NCI-H2029 (cell line): ENCODE results near the gene RAD51B.
A peak's percentile ranks its signal among the peaks of the same experiment; 100 is the strongest.
"Not testable (repeated sequence)": the region's sequence is repeated elsewhere in the genome, so short reads cannot be mapped to it uniquely, and the experiment has no call there.

Experiments used
- DNase-seq: peaks from one replicate; lab custom pipeline; 2025; lab: John Stamatoyannopoulos, UW

RAD51B gene

GRCh38 chr14:68753690-68754089, 934.1 kb downstream of the RAD51B start:
- no peak for DNase-seq

- DNase-seq, result no peak
Measured at GRCh38 chr14:68755016-68755353, 935.4 kb downstream of the RAD51B start.

DNA sequence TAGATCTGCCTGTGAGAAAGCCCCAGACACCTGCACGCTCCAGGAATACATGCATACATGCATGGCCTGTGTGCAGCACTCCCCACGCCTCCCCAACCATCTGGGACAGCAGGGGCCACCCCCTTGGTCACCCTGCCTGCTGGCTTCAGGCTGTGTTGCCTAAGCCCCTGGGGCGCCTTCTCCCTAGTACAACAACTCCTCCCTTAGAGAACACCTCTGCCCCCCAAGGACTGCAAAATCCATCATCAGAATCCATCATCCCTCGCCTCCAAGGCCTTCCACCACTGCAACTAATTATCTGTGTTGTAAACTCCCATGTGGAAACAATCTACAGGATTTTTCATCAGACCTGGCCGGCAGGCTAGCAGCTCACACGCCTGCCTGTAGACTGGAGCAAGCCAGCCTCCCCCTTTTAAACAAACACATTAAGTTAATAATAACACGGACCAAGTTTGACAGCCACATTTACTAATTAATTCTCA, 936.5 kb downstream of the RAD51B start:
- no peak for DNase-seq

DNA sequence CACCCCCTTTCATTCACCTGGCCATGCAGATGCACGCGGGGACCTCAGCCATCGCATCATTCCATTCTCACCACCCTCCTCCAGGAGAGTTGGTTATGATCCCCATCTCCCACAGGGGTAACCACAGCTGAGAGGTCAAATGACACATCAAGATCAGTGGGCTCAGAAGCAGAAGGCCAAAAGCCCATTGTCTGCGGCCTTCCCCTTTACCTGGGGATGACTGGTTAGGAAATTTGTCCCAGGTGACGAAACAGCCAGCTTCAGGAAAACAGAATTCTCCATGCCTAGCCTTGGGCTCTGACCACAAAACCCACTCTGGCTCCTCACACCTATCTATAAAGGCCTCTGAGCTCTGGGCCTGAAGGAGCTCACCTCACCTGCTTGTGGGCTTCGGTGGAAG, 937.2 kb downstream of the RAD51B start:
- no peak for DNase-seq

DNA sequence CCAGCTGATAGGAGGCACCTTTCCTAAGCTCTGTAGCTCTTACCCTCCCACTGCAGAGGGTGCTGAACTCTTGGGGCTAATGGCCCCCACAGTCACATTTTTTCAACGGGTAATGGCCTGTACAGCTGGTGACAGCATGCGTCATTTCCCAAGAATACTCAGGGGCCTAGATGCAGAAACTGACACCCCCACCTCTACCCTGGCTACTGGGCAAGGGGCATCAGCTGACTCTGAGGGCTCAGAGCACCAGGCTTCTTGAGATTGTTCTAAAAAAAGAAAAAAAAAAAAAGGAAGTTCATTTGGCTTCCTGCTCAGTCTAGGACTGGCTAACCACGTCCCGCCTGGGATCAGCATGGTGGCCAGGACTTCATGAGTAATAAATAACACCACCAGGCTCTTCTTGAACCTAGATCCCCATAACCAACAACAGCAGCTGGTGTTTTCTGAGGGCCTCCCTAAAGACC, 938.1 kb downstream of the RAD51B start:
- no peak for DNase-seq

- DNase-seq, result no peak
Measured at GRCh38 chr14:68758301-68758700, 938.7 kb downstream of the RAD51B start.

DNA sequence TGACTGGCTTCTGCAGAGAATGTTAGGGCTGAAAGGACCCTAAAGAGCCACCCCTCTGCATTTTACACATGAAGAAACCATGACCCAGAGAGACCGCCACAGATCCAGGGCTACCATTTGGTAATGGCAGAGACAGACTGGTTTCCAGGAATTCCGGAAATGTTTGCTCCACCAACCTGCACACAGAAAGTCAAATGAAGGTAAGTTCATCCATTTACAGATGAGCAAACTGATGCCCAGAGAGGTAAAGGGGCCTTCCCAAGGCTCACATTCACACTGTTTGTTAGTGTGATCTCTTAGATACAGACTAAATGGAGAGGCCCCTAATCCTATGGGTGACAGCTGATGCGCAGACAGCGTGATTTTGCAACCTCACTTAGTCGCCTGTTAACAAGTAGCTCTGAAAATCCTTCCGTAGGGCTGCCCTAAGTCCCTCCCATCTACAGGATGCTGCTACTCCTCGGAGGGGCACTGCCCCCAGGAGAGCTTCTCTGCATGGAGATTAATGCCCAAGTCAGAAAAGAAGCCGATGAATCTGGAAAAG, 939.5 kb downstream of the RAD51B start:
- no peak for DNase-seq

GRCh38 chr14:68759937-68760336, 940.4 kb downstream of the RAD51B start:
- DNase-seq, result no peak

DNA sequence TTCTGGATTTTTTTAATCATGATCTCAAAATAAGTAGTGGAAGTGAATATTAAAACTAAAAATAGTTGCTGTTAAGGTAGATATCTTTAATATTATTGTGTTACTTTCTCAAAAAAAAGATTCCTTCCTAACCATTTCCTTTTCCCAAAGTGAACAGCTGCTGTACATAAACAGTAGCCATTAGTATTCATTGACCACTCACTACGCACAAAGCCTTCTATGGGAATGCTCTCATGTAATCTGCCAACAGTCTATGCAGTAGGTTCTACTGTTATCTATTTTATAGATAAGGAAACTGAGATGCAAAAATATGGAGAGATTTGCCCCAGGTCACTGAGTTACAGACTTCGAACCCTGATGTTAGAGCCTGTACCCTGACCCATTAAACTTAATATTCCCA, 941.2 kb downstream of the RAD51B start:
- no peak for DNase-seq

DNA sequence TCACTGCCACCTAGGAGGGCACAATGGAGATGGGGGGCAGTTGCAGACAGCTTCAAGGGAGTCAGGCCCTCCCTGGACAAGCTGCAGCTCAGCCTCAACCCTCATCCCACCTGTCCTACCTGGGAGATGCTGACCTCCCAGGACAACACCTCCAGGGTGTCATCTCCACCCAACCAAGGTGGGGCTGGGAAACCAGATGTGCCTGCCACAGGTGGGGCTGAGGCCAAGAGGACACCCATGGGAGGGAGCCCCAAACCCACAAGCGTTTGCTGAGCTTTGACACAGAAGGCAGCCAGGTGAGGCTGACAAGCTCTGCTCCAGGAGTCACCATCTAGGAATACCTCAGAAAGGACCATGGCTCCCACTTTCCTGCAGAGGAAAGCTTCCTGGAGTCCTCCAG, 941.8 kb downstream of the RAD51B start:
- no peak for DNase-seq

DNA sequence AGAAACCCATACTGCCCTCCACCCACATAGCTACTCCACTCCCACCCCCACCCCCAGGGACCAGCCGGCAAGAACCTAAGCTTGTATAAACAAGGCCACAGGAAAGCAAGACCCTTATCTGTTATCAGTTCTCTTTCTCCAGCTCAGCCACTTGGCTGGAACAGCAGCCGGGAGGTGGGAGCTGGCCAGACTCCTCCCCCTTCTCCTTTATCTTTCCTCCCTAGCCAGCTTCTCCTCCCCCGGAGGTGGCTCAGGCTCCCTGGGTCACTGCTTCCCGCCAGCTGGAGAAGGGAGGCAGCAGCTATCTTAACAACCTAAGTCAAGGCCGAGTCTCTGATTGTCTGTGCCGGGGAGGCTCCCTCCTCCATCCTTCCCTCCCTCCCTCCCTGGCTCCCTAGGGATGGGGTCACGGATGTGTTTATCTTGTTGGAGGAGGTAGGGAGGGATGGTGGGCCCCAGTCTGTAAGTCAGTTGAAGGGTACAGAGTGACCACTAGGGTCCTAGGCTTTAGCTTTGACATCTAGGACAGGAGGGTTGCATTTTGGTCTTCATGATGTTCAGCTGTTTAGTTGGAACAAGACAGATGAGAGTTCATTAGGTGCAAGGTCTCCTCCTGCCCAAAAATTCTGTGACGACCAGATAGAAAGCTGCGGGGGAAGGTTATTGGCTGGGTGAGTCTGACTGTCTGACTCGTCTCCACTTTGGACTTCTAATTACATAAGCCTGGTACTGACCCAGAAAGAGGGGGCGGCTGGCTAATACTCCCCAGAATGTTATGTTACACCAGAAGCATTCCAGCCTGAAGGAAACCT, 943.6 kb downstream of the RAD51B start:
- peak; percentile 11 for DNase-seq

DNA sequence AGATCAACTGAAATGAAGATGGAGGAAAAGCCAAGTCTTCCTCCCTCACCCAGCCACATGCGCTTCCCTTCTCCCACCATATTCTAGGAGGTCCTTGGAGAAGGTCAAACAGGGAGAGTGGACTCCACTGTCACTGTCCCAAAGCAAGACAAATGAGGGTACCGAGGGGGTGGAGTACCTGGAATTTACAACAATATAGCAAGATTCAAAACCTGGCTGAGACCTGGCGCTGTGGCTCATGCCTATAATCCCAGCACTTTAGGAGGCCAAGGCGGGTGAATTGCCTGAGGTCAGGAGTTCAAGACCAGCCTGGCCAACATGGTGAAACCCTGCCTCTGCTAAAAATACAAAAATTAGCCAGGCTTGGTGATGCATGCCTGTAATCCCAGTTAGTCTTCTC, 944.3 kb downstream of the RAD51B start:
- not testable (repeated sequence) for DNase-seq

DNA sequence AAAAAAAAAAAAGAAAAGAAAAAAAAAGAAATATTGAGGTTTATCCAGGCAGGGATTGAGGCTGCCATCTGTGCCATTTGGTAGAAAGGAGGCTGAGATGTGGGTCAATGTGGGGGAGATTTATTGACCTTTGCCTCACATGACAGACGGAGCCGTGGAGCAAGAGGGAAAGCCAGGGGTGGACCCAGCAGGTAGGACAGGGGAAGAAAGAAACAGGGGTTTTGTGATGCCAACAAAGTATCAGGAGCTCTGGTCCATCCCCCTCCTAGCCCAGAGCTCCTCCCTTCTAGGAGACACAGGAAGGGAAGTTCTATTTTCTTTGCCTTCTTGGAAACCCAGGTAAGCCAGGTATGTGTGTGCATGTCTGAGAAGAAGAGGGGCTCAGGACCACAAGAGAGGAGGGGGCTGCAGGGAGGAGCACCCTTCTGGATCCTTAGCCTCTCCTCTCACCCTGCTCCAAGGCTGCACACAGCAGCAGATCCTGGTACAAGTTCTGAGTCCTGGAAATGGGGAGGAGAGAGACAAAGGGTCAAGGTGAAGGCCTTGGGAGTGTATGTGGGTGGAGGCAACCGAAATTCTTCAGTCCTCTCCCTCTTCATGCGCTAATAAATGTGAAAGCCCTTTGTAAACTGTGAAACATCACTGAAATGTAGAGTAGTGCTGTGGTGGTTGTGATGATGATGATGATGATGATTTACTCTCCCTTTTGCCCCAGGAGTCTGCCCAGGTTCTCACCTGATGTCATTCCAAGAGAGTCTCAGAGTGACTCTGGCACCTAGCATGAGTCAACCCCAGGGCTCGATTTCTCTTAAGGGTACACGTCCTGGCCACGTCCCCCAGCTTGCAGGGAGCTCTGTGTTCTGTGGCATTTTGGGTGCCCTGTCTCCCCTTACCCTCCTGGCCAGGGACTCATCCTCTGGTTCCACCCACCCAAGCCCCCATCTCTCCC, 947.0 kb downstream of the RAD51B start:
- DNase-seq, result no peak

- DNase-seq, result no peak
Measured at GRCh38 chr14:68767248-68767645, 947.7 kb downstream of the RAD51B start.

DNA sequence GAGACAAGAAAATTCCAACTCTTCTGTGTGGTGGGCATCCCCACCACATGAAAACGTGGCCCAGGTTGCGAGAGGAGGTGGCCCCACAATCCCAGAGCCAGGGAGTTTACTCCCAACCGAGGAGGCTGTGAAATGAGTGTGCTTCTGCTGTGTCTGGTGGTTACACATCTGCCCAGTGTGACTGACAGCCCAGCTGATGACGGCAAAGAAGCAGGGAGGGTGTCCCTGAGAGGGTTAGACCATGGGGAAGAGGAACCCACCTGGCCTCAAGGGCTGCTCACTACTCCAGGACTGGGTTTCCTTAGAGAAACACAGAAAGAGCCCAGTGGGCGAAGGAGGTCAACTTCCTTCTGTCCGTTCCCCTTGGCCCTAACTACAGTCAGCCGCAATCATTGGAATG, 948.7 kb downstream of the RAD51B start:
- no peak for DNase-seq

DNA sequence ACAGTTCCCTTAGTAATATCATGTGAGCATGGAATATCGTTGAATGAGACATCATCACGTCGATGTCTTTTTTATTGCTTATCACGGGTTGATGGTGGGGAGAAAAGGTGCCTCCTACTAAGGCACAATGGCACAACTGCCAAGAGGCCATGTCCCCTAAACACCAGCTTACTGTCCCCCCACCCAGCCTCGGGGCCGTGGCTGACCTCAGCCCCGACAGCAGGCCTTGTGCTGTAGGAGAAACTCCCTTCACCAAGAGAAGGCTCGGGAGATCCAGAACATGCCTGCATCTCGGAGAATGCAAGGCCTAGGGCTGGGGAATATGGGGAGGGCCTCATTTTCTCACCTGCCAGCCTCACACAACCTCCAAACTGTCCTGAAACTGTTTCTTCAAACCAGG, 950.5 kb downstream of the RAD51B start:
- DNase-seq, result no peak

GRCh38 chr14:68770553-68771286, 951.1 kb downstream of the RAD51B start:
- DNase-seq, result no peak

- DNase-seq, result no peak
Measured at GRCh38 chr14:68771631-68772030, 952.1 kb downstream of the RAD51B start.

DNA sequence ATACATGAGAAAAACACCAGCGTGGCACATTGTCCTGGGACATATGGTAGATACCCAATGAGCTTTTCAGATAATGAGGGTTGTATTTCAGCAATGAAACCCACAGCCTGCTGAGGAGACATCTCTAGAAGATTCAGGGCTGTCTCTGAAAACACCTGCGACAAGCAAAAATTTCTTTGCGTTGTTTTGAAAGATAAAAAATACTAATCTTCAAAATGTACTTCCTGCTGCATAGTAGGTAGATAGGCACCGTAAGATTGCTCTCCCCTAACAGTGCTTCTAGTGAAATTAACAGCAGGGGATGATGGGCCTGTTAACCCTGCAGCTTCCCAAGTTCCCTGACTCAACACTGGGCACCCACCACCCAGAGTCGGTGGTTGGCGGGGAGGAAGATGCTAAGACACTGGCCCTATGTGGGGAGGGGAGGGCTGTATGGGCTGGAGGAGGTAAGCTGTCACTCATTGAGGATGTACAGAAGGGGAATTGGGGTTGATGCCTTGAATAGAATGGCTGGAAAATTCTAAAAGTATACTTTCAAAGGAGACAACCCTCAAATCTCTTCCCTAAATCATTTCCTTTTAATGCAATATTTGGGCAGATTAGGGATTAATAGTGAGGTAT, 953.3 kb downstream of the RAD51B start:
- DNase-seq, result no peak

GRCh38 chr14:68774771-68775613, 955.4 kb downstream of the RAD51B start:
- no peak for DNase-seq
